ENCODE measurements around the gene FKBP3.

The FKBP3 gene

GRCh38 chr14:45065956-45066355 is 68.3 kb downstream of the FKBP3 start:
- in situ Hi-C loops (cut with MboI; ENCODE audit: low sequenced_read_pairs), result no loop called here
